Breast epithelium (tissue), 3 donors: Measurements from ENCODE around the gene COMT.

Source experiments
- POLR2A ChIP-seq: fragments of 450-650 bp; IDR thresholded peaks from one replicate; pipeline ENCODE4 v1.6.1; 2016; ENCODE audit warnings: antibody characterized with exemption, mild to moderate bottlenecking, moderate library complexity
- POLR2AphosphoS5 ChIP-seq, 3 donors: sonication (generic); formaldehyde crosslinking; IDR thresholded peaks; one replicate each; pipeline ENCODE4 v1.6.1; 2017; ENCODE audit warnings: antibody characterized with exemption in 3 of 3
- TF ChIP-seq, protein P1 (sequence below), 3 donors: fragments of 450-650 bp; IDR thresholded peaks; one replicate each; pipeline ENCODE4 v1.5.1; 2016 to 2017; ENCODE audit warnings: antibody characterized with exemption in 3 of 3, mild to moderate bottlenecking in 3 of 3, moderate library complexity in 3 of 3

DNA sequence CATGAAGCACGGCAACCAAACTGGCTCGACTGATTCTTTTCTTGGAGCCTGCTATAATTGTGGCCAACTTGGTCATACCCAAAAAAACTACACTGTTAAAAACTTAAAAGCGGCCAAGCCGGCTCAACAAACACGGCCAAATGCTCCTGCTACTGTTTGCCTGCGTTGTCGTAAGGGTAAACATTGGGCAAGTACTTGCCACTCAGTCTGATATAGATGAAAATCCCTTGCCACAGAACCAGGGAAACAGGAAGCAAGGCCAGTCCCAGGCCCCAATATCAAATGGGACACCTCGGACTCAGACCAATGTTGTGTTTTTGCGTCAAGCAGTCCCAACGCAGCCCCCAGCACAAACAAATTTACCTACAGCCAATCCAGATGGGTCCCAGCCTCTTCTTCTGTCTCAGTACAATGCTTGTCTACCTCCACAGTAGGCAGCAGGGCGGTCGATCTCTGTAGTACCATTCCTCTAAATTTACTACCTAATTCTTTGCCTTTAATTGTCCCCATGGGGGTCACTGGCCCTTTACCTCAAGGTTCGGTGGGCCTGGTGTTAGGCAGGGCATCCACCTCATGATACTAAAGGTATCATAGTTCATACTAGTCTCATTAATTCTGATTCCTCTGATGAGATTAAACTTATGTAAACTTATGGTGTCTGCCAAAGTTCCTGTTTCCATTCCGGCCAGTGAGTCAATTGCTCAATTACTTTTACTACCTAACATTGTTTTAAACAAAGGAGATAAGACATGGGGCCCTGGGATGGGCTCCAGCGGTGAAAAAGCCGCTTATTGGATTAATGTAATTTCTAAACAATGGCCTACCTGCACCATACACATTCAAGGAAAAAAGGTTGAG lies 3.7 kb upstream of the COMT start:
- TF ChIP-seq POLR2A (no peak), POLR2AphosphoS5 (IDR thresholded peaks at IDR 0.05) (no peak)
- TF ChIP-seq, protein P1, sequence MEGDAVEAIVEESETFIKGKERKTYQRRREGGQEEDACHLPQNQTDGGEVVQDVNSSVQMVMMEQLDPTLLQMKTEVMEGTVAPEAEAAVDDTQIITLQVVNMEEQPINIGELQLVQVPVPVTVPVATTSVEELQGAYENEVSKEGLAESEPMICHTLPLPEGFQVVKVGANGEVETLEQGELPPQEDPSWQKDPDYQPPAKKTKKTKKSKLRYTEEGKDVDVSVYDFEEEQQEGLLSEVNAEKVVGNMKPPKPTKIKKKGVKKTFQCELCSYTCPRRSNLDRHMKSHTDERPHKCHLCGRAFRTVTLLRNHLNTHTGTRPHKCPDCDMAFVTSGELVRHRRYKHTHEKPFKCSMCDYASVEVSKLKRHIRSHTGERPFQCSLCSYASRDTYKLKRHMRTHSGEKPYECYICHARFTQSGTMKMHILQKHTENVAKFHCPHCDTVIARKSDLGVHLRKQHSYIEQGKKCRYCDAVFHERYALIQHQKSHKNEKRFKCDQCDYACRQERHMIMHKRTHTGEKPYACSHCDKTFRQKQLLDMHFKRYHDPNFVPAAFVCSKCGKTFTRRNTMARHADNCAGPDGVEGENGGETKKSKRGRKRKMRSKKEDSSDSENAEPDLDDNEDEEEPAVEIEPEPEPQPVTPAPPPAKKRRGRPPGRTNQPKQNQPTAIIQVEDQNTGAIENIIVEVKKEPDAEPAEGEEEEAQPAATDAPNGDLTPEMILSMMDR (IDR thresholded peaks at IDR 0.05), result no peak
